GM10266 (cell line): ENCODE measurements around the gene TFAP2A.

Experiments
- DNase-seq: peaks from one replicate; pipeline ENCODE4 v3.0.0; 2012; ENCODE audit errors: extremely low spot score
- CTCF ChIP-seq: IDR thresholded peaks from 2 replicates; pipeline ENCODE4 v1.5.1; 2012; ENCODE audit warnings: mild to moderate bottlenecking, low read depth; ENCODE audit not compliant: control insufficient read depth, insufficient read depth; ENCODE audit errors: missing control alignments

TFAP2A gene

GRCh38 chr6:10411971-10412460 is 2.9 kb downstream of the TFAP2A start:
- TF ChIP-seq CTCF = no peak
- peak; percentile 80 for DNase-seq

- TF ChIP-seq CTCF = no peak
- no peak for DNase-seq
Observed at GRCh38 chr6:10411131-10411970, 3.5 kb downstream of the TFAP2A start.

- no peak for TF ChIP-seq CTCF
- no peak for DNase-seq
Observed at GRCh38 chr6:10410207-10411050, 4.4 kb downstream of the TFAP2A start.

GRCh38 chr6:10409731-10410206 is 5.1 kb downstream of the TFAP2A start:
- DNase-seq = no peak
- TF ChIP-seq CTCF = no peak

- no peak for TF ChIP-seq CTCF
- DNase-seq = no peak
Observed at GRCh38 chr6:10409233-10409721, 5.6 kb downstream of the TFAP2A start.

- DNase-seq = no peak
- no peak for TF ChIP-seq CTCF
Observed at GRCh38 chr6:10408457-10408856, 6.4 kb downstream of the TFAP2A start.

- TF ChIP-seq CTCF = no peak
- DNase-seq = no peak
Observed at GRCh38 chr6:10407674-10408054, 7.2 kb downstream of the TFAP2A start.
